Measurements from ENCODE around the gene ADORA3. TPM values are rescaled to one million over a fixed set of nuclear protein-coding genes. Genes with fewer than 3 reads are reported as not detected.

Gene ADORA3
- total and polyA plus RNA-seq, 2 donors (not counting 1 experiment from before 2014, with no cell fraction given) = not detected

DNA sequence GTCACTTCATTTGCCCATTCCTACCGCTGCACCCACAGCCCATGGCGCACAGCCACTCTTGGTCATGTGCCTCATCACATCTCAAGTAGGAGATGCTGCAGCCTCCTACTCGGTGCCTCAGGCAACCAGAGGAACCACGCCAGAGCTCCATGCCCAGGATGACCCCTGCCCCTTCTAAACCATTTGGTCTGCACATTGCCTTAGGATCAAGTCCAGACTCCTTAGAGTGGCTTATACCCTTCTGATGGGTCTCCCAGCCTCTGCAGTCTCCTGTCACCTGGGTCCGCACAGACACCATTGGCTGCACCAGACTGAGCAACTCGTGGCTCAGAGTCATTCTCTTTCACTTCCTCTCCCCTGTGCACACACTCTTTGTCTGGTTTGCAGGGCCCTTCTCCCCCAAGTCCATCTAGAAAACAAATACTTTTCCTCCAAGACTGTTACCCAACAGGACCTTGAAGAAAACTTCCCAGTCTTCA is 2.2 kb upstream of the ADORA3 start:
- H3K27me3 ChIP-seq (ENCODE audit: control insufficient read depth, insufficient read depth, low read length) = no peaks in the 10 kb centered on the region
- no peaks in the 10 kb centered on the region for H3K36me3 ChIP-seq (ENCODE audit: control insufficient read depth, insufficient read depth, low read length)
- H3K27ac ChIP-seq (ENCODE audit: insufficient read depth, low read length) = no peak overlapping the region
- no peak overlapping the region for H3K4me3 ChIP-seq (replicated peaks in 1 of 4; ENCODE audit: control extremely low read depth in 1 of 4, insufficient read depth in 1 of 4, low read depth in 3 of 4, low read length in 4 of 4)
- no peaks in the 10 kb centered on the region for H4K20me1 ChIP-seq (ENCODE audit: control insufficient read depth, extremely low read depth, insufficient read depth, low read length)
- no peak overlapping the region for H2AFZ ChIP-seq (ENCODE audit: low read length)
- DNase-seq (ENCODE audit: low read depth in 2 of 2) = no peak
- peaks cover 9% of the 10 kb centered on the region for H3K4me1 ChIP-seq (ENCODE audit: control insufficient read depth, extremely low read depth, insufficient read depth, low read length)
- no peak for TF ChIP-seq EZH2 (IDR thresholded peaks at IDR 0.05; ENCODE audit: low read length, missing control alignments)
- TF ChIP-seq, protein P1, sequence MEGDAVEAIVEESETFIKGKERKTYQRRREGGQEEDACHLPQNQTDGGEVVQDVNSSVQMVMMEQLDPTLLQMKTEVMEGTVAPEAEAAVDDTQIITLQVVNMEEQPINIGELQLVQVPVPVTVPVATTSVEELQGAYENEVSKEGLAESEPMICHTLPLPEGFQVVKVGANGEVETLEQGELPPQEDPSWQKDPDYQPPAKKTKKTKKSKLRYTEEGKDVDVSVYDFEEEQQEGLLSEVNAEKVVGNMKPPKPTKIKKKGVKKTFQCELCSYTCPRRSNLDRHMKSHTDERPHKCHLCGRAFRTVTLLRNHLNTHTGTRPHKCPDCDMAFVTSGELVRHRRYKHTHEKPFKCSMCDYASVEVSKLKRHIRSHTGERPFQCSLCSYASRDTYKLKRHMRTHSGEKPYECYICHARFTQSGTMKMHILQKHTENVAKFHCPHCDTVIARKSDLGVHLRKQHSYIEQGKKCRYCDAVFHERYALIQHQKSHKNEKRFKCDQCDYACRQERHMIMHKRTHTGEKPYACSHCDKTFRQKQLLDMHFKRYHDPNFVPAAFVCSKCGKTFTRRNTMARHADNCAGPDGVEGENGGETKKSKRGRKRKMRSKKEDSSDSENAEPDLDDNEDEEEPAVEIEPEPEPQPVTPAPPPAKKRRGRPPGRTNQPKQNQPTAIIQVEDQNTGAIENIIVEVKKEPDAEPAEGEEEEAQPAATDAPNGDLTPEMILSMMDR (conservative IDR thresholded peaks at IDR 0.05 in 1 of 2, IDR thresholded peaks at IDR 0.05 in 1 of 2; ENCODE audit: low read depth in 1 of 2, low read length in 2 of 2) = no peak
- H3K4me2 ChIP-seq (ENCODE audit: extremely low read depth, insufficient read depth, low read length) = no peak overlapping the region
- H3K79me2 ChIP-seq (ENCODE audit: control insufficient read depth, insufficient read depth, low read length) = no peaks in the 10 kb centered on the region
- no peaks in the 10 kb centered on the region for H3K9me3 ChIP-seq (ENCODE audit: control insufficient read depth, insufficient read depth, low read depth, low read length)
- no peak overlapping the region for H3K9ac ChIP-seq (ENCODE audit: insufficient read depth, low read length)

DNA sequence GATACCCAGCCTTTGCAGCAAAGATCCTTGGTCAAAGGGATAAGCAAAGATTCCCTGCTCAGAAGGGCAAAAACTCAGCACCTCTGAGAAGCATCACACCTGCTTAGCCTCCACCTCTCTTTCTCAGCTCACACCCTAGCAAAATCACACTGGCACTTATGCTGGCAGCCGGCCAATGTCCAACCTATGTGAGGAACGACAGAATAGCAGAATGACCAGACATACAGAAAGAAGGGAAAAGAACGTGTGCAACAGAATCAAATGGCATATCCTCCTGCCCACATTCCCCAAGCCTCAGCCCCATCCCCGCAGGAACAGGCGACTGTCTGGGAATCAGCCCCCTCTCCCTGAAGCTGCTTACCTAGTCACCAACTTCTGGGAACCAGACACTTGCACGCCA is 664 bp upstream of the ADORA3 start:
- Histone ChIP-seq H2AFZ (ENCODE audit: low read length) (no peak overlapping the region), H3K27ac (ENCODE audit: insufficient read depth, low read length) (no peak overlapping the region), H3K9ac (ENCODE audit: insufficient read depth, low read length) (no peak overlapping the region), H3K36me3 (ENCODE audit: control insufficient read depth, insufficient read depth, low read length) (no peaks in the 10 kb centered on the region), H4K20me1 (ENCODE audit: control insufficient read depth, extremely low read depth, insufficient read depth, low read length) (no peaks in the 10 kb centered on the region), H3K79me2 (ENCODE audit: control insufficient read depth, insufficient read depth, low read length) (no peaks in the 10 kb centered on the region), H3K4me3 (replicated peaks in 1 of 4; ENCODE audit: control extremely low read depth in 1 of 4, insufficient read depth in 1 of 4, low read depth in 3 of 4, low read length in 4 of 4) (no peak overlapping the region), H3K4me1 (ENCODE audit: control insufficient read depth, extremely low read depth, insufficient read depth, low read length) (peaks cover 9% of the 10 kb centered on the region), H3K27me3 (ENCODE audit: control insufficient read depth, insufficient read depth, low read length) (peaks cover 10% of the 10 kb centered on the region), H3K4me2 (ENCODE audit: extremely low read depth, insufficient read depth, low read length) (no peak overlapping the region), H3K9me3 (ENCODE audit: control insufficient read depth, insufficient read depth, low read depth, low read length) (no peaks in the 10 kb centered on the region)
- no peak for DNase-seq (ENCODE audit: low read depth in 2 of 2)
- TF ChIP-seq, protein P1 (conservative IDR thresholded peaks at IDR 0.05 in 1 of 2, IDR thresholded peaks at IDR 0.05 in 1 of 2; ENCODE audit: low read depth in 1 of 2, low read length in 2 of 2) = no peak
- TF ChIP-seq EZH2 (IDR thresholded peaks at IDR 0.05; ENCODE audit: low read length, missing control alignments) = no peak

DNA sequence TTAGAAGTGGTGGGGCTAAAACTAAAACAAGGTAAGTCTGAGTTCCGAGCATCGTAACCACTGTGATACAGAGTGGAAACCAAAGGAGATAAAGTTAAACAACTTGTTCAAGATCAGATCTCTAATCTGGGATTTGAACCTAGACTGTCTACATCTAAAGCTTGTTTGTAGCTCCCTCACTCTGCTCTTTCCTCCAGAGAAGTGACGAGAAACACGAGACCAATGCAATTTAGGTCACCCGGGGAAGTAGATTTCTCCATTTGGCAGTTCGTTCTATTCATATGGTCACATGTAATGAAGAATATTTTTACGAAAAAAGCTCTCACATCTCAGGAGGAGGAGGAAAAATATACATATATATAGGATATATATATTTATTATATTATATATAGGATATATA is 1.8 kb downstream of the ADORA3 start:
- Histone ChIP-seq H3K27ac (ENCODE audit: insufficient read depth, low read length) (no peak overlapping the region), H3K4me3 (replicated peaks in 1 of 4; ENCODE audit: control extremely low read depth in 1 of 4, insufficient read depth in 1 of 4, low read depth in 3 of 4, low read length in 4 of 4) (no peak overlapping the region), H3K4me2 (ENCODE audit: extremely low read depth, insufficient read depth, low read length) (no peak overlapping the region), H3K9ac (ENCODE audit: insufficient read depth, low read length) (no peak overlapping the region), H3K9me3 (ENCODE audit: control insufficient read depth, insufficient read depth, low read depth, low read length) (no peaks in the 10 kb centered on the region), H3K79me2 (ENCODE audit: control insufficient read depth, insufficient read depth, low read length) (no peaks in the 10 kb centered on the region), H4K20me1 (ENCODE audit: control insufficient read depth, extremely low read depth, insufficient read depth, low read length) (no peaks in the 10 kb centered on the region), H3K27me3 (ENCODE audit: control insufficient read depth, insufficient read depth, low read length) (peaks cover 11% of the 10 kb centered on the region), H2AFZ (ENCODE audit: low read length) (no peak overlapping the region), H3K36me3 (ENCODE audit: control insufficient read depth, insufficient read depth, low read length) (no peaks in the 10 kb centered on the region), H3K4me1 (ENCODE audit: control insufficient read depth, extremely low read depth, insufficient read depth, low read length) (no peaks in the 10 kb centered on the region)
- no peak for TF ChIP-seq EZH2 (IDR thresholded peaks at IDR 0.05; ENCODE audit: low read length, missing control alignments)
- TF ChIP-seq, protein P1 (conservative IDR thresholded peaks at IDR 0.05 in 1 of 2, IDR thresholded peaks at IDR 0.05 in 1 of 2; ENCODE audit: low read depth in 1 of 2, low read length in 2 of 2) = no peak
- no peak for DNase-seq (ENCODE audit: low read depth in 2 of 2)
